Kidney tubule cell (primary cell): ENCODE results near the gene TSBP1.
"Not testable (repeated sequence)": the region's sequence is repeated elsewhere in the genome, so short reads cannot be mapped to it uniquely, and the experiment has no call there.

ENCODE experiments used
- DNase-seq: peaks from one replicate; pipeline ENCODE4 v3.0.0-alpha.2; 2018; ENCODE audit warnings: low spot score

The TSBP1 gene

DNA sequence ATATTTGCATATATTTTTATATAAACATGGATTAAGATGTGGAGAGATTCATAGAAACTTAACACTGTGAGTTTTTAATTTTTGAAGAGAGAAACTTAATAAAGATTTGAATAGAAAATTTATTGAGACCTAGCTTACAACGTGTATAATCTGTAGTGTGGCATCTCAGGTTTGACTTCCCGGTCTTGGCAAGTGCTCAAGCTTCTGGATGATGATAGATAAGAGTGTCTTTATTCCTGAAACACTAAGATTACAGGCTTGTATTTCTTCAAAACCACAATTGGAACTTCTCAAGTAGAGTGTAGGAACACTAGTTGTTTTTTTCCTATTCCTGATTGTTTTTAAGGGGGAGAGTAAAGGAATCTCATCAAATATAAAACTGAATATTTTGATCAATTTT lies 83.3 kb downstream of the TSBP1 start:
- no peak for DNase-seq

DNA sequence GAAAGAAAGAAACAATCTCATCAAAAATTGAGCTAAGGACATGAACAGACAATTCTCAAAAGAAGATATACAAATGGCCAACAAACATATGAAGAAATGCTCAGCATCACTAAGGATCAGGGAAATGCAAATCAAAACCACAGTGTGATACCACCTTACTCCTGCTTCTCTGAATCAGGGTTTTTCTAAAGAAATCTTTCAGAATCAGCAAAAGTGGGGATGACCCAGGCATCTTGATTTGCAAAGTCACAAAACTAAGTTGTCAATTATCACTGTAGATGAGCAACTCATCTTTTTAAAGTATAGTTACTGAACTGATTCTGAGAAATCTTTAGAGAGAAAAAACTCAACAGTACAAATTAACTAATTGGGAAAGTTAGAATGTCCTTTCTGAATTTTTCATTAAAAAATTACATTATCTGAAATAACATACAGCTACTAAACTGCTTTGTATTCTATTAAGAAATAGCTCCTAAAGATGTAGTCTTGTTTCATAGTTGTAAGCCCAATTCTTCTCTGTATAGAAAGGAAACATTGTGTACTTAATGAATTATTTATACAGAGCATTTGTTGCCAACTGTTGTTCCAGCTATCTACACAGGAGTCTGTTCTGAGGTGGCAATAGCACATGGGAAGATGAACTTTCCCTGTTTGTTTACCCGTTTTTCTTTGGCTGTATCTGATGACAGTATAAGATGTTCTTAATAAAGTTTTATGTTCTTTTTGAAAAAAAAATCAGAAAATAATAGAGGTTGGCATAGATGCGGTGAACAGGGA lies 97.7 kb downstream of the TSBP1 start:
- not testable (repeated sequence) for DNase-seq

GRCh38 chr6:32271429-32271828 lies 100.3 kb downstream of the TSBP1 start:
- no peak for DNase-seq

DNA sequence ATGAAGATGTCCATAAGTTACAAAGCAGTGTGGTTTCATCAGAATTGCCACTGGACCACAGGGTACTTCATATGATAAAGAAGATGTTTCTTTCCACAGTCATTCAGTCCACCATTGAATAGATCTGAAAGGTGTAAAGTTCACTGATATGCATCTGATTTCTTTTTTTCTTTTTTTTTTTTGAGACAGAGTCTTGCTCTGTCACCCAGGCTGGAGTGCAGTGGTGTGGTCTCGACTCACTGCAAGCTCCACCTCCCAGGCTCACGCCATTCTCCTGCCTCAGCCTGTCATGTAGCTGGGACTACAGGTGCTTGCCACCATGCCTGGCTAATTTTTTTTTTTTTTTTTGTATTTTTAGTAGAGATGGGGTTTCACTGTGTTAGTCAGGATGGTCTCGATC lies 103.2 kb downstream of the TSBP1 start:
- DNase-seq = not testable (repeated sequence)

GRCh38 chr6:32267035-32267434 lies 104.7 kb downstream of the TSBP1 start:
- DNase-seq = no peak

- DNase-seq = not testable (repeated sequence)
Measured at GRCh38 chr6:32257262-32257661, 114.4 kb downstream of the TSBP1 start.

- DNase-seq = peak; percentile 93
Measured at GRCh38 chr6:32255199-32256153, 116.2 kb downstream of the TSBP1 start.

- no peak for DNase-seq
Measured at GRCh38 chr6:32254761-32255198, 116.9 kb downstream of the TSBP1 start.

GRCh38 chr6:32252331-32253009 lies 119.2 kb downstream of the TSBP1 start:
- peak; percentile 78 for DNase-seq

GRCh38 chr6:32249262-32249661 lies 122.4 kb downstream of the TSBP1 start:
- no peak for DNase-seq

DNA sequence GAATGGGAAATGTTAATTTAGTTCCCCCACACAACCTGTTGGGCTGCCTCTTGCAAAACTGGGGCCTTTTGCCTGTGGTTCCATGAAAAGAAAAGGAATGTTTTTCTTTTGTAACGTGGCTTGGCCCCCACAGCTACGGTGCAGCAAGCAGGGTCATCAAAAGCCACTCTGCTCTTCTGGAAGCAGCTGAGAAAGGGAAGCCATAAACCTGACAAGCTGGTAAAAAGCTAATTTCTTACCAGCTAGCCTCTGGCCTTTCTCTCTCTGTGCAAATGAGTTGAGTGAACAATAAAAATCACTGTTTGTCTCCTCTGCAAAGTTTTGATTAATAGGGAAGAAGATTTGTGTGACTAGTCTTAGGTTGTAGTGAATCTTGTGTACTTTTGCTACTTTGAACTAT lies 124.3 kb downstream of the TSBP1 start:
- DNase-seq = no peak

GRCh38 chr6:32244946-32245398 lies 126.7 kb downstream of the TSBP1 start:
- DNase-seq = peak; percentile 68

- no peak for DNase-seq
Measured at GRCh38 chr6:32244270-32244669, 127.4 kb downstream of the TSBP1 start.
